ENCODE data around the gene ATRNL1.

Gene ATRNL1

GRCh38 chr10:115649217-115649616, 556.1 kb downstream of the ATRNL1 start:
- Histone ChIP-seq H3K4me1 (ENCODE audit: low read length) (no peaks in the 10 kb centered on the region), H3K4me2 (ENCODE audit: low read depth, low read length) (no peak overlapping the region), H3K79me2 (ENCODE audit: low read length) (no peaks in the 10 kb centered on the region), H3K9me3 (replicated peaks; ENCODE audit: insufficient read depth, low read length) (no peaks in the 10 kb centered on the region), H4K20me1 (ENCODE audit: insufficient read depth, low read length) (no peaks in the 10 kb centered on the region), H3F3A (ENCODE audit: insufficient read depth, low read length) (no peaks in the 10 kb centered on the region), H3K36me3 (replicated peaks; ENCODE audit: insufficient read depth, low read length) (no peaks in the 10 kb centered on the region), H3K27ac (ENCODE audit: low read length) (no peak overlapping the region), H3K9me2 (replicated peaks; ENCODE audit: insufficient read depth, low read length) (no peaks in the 10 kb centered on the region), H3K9ac (ENCODE audit: low read length) (no peak overlapping the region), H2AFZ (ENCODE audit: low read length) (no peak overlapping the region), H3K4me3 (ENCODE audit: low read length) (no peak overlapping the region), H3K27me3 (replicated peaks; ENCODE audit: insufficient read depth, low read length) (no peaks in the 10 kb centered on the region)
- DNase-seq, result no peak
- TF ChIP-seq CTCF (IDR thresholded peaks at IDR 0.05; ENCODE audit: low read length) (no peak), EZH2 (optimal IDR thresholded peaks at IDR 0.05; ENCODE audit: low read depth, low read length) (no peak), EZH2phosphoT487 (IDR thresholded peaks at IDR 0.05; ENCODE audit: low read length) (no peak)

- Histone ChIP-seq H3F3A (ENCODE audit: insufficient read depth, low read length) (no peaks in the 10 kb centered on the region), H3K36me3 (replicated peaks; ENCODE audit: insufficient read depth, low read length) (no peaks in the 10 kb centered on the region), H3K27ac (ENCODE audit: low read length) (no peak overlapping the region)
Observed at GRCh38 chr10:115653473-115653872, 560.3 kb downstream of the ATRNL1 start.

GRCh38 chr10:115654961-115655360, 561.8 kb downstream of the ATRNL1 start:
- no peak for DNase-seq

More at GRCh38 chr10:115653473-115653872, 560.3 kb downstream of the ATRNL1 start:
- Histone ChIP-seq H3K9me3 (replicated peaks; ENCODE audit: insufficient read depth, low read length) (no peaks in the 10 kb centered on the region), H2AFZ (ENCODE audit: low read length) (no peak overlapping the region), H3K4me2 (ENCODE audit: low read depth, low read length) (no peak overlapping the region), H3K27me3 (replicated peaks; ENCODE audit: insufficient read depth, low read length) (no peaks in the 10 kb centered on the region), H3K9me2 (replicated peaks; ENCODE audit: insufficient read depth, low read length) (no peaks in the 10 kb centered on the region), H3K9ac (ENCODE audit: low read length) (no peak overlapping the region), H4K20me1 (ENCODE audit: insufficient read depth, low read length) (no peaks in the 10 kb centered on the region), H3K4me1 (ENCODE audit: low read length) (no peaks in the 10 kb centered on the region), H3K79me2 (ENCODE audit: low read length) (no peaks in the 10 kb centered on the region), H3K4me3 (ENCODE audit: low read length) (no peak overlapping the region)
- TF ChIP-seq EZH2 (optimal IDR thresholded peaks at IDR 0.05; ENCODE audit: low read depth, low read length), result no peak
- no peak for TF ChIP-seq EZH2phosphoT487 (IDR thresholded peaks at IDR 0.05; ENCODE audit: low read length)
- no peak for TF ChIP-seq CTCF (IDR thresholded peaks at IDR 0.05; ENCODE audit: low read length)
- no peak for DNase-seq

More at GRCh38 chr10:115654961-115655360, 561.8 kb downstream of the ATRNL1 start:
- Histone ChIP-seq H3K9ac (ENCODE audit: low read length) (no peak overlapping the region), H4K20me1 (ENCODE audit: insufficient read depth, low read length) (no peaks in the 10 kb centered on the region), H3K9me3 (replicated peaks; ENCODE audit: insufficient read depth, low read length) (no peaks in the 10 kb centered on the region), H3K27me3 (replicated peaks; ENCODE audit: insufficient read depth, low read length) (no peaks in the 10 kb centered on the region), H3F3A (ENCODE audit: insufficient read depth, low read length) (no peaks in the 10 kb centered on the region), H3K9me2 (replicated peaks; ENCODE audit: insufficient read depth, low read length) (no peaks in the 10 kb centered on the region), H3K4me2 (ENCODE audit: low read depth, low read length) (no peak overlapping the region), H3K4me1 (ENCODE audit: low read length) (no peaks in the 10 kb centered on the region), H3K27ac (ENCODE audit: low read length) (no peak overlapping the region), H3K4me3 (ENCODE audit: low read length) (no peak overlapping the region), H3K36me3 (replicated peaks; ENCODE audit: insufficient read depth, low read length) (no peaks in the 10 kb centered on the region), H3K79me2 (ENCODE audit: low read length) (no peaks in the 10 kb centered on the region), H2AFZ (ENCODE audit: low read length) (no peak overlapping the region)
- TF ChIP-seq CTCF (IDR thresholded peaks at IDR 0.05; ENCODE audit: low read length) (no peak), EZH2phosphoT487 (IDR thresholded peaks at IDR 0.05; ENCODE audit: low read length) (no peak), EZH2 (optimal IDR thresholded peaks at IDR 0.05; ENCODE audit: low read depth, low read length) (no peak)

Data from MM.1S (cell line).